Astrocyte (in vitro differentiated cells and primary cell): ENCODE measurements around the gene WAS. TPM values are rescaled to one million over a fixed set of nuclear protein-coding genes. Genes with fewer than 3 reads are reported as not detected.
A peak's percentile ranks its signal among the peaks of the same experiment; 100 is the strongest.

Source experiments
- DNase-seq: peaks from one replicate; pipeline ENCODE4 v3.0.0-alpha.2; 2010; ENCODE audit warnings: low read depth
- FAIRE-seq: peaks from 2 replicates; lab custom pipeline; 2011; peaks lifted over from hg19 to GRCh38; lab: Jason Lieb, UNC
- H2AFZ ChIP-seq: 2 replicates; pipeline ENCODE4 v1.6.0; 2012; ENCODE audit warnings: low read depth, low read length, inconsistent platforms
- H3K27ac ChIP-seq: 2 replicates; pipeline ENCODE4 v1.5.1; 2011; ENCODE audit warnings: low read depth, low read length, inconsistent platforms
- H3K27me3 ChIP-seq: 2 replicates; pipeline ENCODE4 v1.6.0; 2011; ENCODE audit warnings: low read length, inconsistent platforms; ENCODE audit not compliant: insufficient read depth
- H3K36me3 ChIP-seq: 2 replicates; pipeline ENCODE4 v1.5.1; 2011; ENCODE audit warnings: low read length, inconsistent platforms; ENCODE audit not compliant: insufficient read depth
- H3K4me1 ChIP-seq: 2 replicates; pipeline ENCODE4 v1.5.1; 2011; ENCODE audit warnings: low read length, inconsistent platforms; ENCODE audit not compliant: insufficient read depth
- H3K4me2 ChIP-seq: 2 replicates; pipeline ENCODE4 v1.6.0; 2012; ENCODE audit warnings: low read length, inconsistent platforms
- H3K4me3 ChIP-seq: 2 replicates; pipeline ENCODE4 v1.5.1; 2011; ENCODE audit warnings: low read depth, mild to moderate bottlenecking, low read length, inconsistent platforms; ENCODE audit not compliant: insufficient read depth
- H3K79me2 ChIP-seq: 2 replicates; pipeline ENCODE4 v1.6.0; 2012; ENCODE audit warnings: mild to moderate bottlenecking, low read length, inconsistent platforms; ENCODE audit not compliant: insufficient read depth
- H3K9ac ChIP-seq: 2 replicates; pipeline ENCODE4 v1.6.0; 2012; ENCODE audit warnings: mild to moderate bottlenecking, low read length, inconsistent platforms
- H3K9me3 ChIP-seq: 2 replicates; pipeline ENCODE4 v1.5.1; 2012; ENCODE audit warnings: low read depth, mild to moderate bottlenecking, low read length, inconsistent platforms; ENCODE audit not compliant: insufficient read depth
- H4K20me1 ChIP-seq: 2 replicates; pipeline ENCODE4 v1.6.0; 2012; ENCODE audit warnings: low read length, inconsistent platforms; ENCODE audit not compliant: insufficient read depth
- H3K27ac Mint-ChIP-seq: one replicate; pipeline ENCODE4 v1.8.0; 2021; ENCODE audit warnings: mild to moderate bottlenecking, mixed read lengths; ENCODE audit not compliant: unreplicated experiment
- H3K27me3 Mint-ChIP-seq: one replicate; pipeline ENCODE4 v1.8.0; 2021; ENCODE audit warnings: low read depth, mixed read lengths; ENCODE audit not compliant: unreplicated experiment
- H3K36me3 Mint-ChIP-seq: one replicate; pipeline ENCODE4 v1.8.0; 2021; ENCODE audit warnings: low read depth, mixed read lengths; ENCODE audit not compliant: unreplicated experiment
- H3K4me1 Mint-ChIP-seq: one replicate; pipeline ENCODE4 v1.8.0; 2021; ENCODE audit warnings: low read depth, mixed read lengths; ENCODE audit not compliant: unreplicated experiment
- H3K4me3 Mint-ChIP-seq: one replicate; pipeline ENCODE4 v1.8.0; 2021; ENCODE audit warnings: mild to moderate bottlenecking, moderate library complexity, mixed read lengths; ENCODE audit not compliant: unreplicated experiment
- H3K9me3 Mint-ChIP-seq: one replicate; pipeline ENCODE4 v1.8.0; 2021; ENCODE audit warnings: mild to moderate bottlenecking, mixed read lengths; ENCODE audit not compliant: unreplicated experiment
- CTCF ChIP-seq: IDR thresholded peaks from 2 replicates; pipeline ENCODE4 v1.5.1; 2011; ENCODE audit warnings: low read depth, mild to moderate bottlenecking, inconsistent platforms, low read length, moderate library complexity; ENCODE audit not compliant: insufficient read depth
- EZH2 ChIP-seq: IDR thresholded peaks from 2 replicates; pipeline ENCODE4 v1.6.1; 2012; ENCODE audit warnings: mild to moderate bottlenecking, low read length, inconsistent platforms; ENCODE audit not compliant: insufficient read depth
- total RNA-seq: library from RNA; stranded (reverse); gene quantifications from 2 replicates; pipeline ENCODE4 v1.2.1, GENCODE V29; 2021

The WAS gene
- total RNA-seq, 1 donor from 2014 or later: 1.1 TPM

GRCh38 chrX:48695534-48695896 lies 11.9 kb downstream of the WAS start:
- Mint-ChIP-seq H3K27ac (peak overlapping the region; percentile 78), H3K9me3 (no peaks in the 10 kb centered on the region), H3K4me3 (peak overlapping the region; percentile 92), H3K27me3 (no peaks in the 10 kb centered on the region), H3K36me3 (peaks cover under 1% of the 10 kb centered on the region), H3K4me1 (peaks cover 8% of the 10 kb centered on the region)
- Histone ChIP-seq H3K27ac (peak overlapping the region; percentile 28), H3K4me3 (peak overlapping the region; percentile 75), H3K9me3 (no peaks in the 10 kb centered on the region), H3K27me3 (no peaks in the 10 kb centered on the region), H3K36me3 (peaks cover 2% of the 10 kb centered on the region), H3K4me2 (peak overlapping the region; percentile 97), H2AFZ (peak overlapping the region; percentile 78), H3K79me2 (peaks cover 27% of the 10 kb centered on the region), H3K4me1 (peaks cover 7% of the 10 kb centered on the region), H3K9ac (peak overlapping the region; percentile 91), H4K20me1 (no peaks in the 10 kb centered on the region)
- no peak for TF ChIP-seq EZH2
- no peak for TF ChIP-seq CTCF
- no peak for FAIRE-seq
- peak; percentile 17 for DNase-seq

- Mint-ChIP-seq H3K9me3 (no peaks in the 10 kb centered on the region), H3K27me3 (no peaks in the 10 kb centered on the region), H3K4me3 (peak overlapping the region; percentile 92), H3K27ac (peak overlapping the region; percentile 78), H3K4me1 (peaks cover 8% of the 10 kb centered on the region), H3K36me3 (peaks cover 3% of the 10 kb centered on the region)
- no peak for FAIRE-seq
- Histone ChIP-seq H3K27me3 (no peaks in the 10 kb centered on the region), H3K9me3 (no peaks in the 10 kb centered on the region), H3K4me1 (peaks cover 7% of the 10 kb centered on the region), H3K4me3 (peak overlapping the region; percentile 75), H3K4me2 (peak overlapping the region; percentile 97), H3K36me3 (peaks cover 2% of the 10 kb centered on the region), H3K9ac (peak overlapping the region; percentile 91), H3K27ac (peak overlapping the region; percentile 28), H2AFZ (peak overlapping the region; percentile 78), H3K79me2 (peaks cover 30% of the 10 kb centered on the region), H4K20me1 (no peaks in the 10 kb centered on the region)
- no peak for DNase-seq
- TF ChIP-seq EZH2: no peak
- no peak for TF ChIP-seq CTCF
These were observed 12.3 kb downstream of the WAS start for GRCh38 chrX:48695925-48696300.

GRCh38 chrX:48696301-48696908 lies 12.8 kb downstream of the WAS start, which contains the start of gene SUV39H1:
TSS of gene SUV39H1 (plus strand) at chrX:48696734. CDS start at chrX:48696785, 51 bp downstream.
- Histone ChIP-seq H3K4me2 (peak within 1 kb of the TSS; percentile 97), H3K79me2 (peaks cover 34% of the 10 kb centered on the region), H3K27me3 (no peaks in the 10 kb centered on the region), H3K9me3 (no peaks in the 10 kb centered on the region), H3K4me3 (peak within 1 kb of the TSS; percentile 75), H3K27ac (peak within 1 kb of the TSS; percentile 61), H3K36me3 (peaks cover 2% of the 10 kb centered on the region), H2AFZ (peak within 1 kb of the TSS; percentile 78), H3K9ac (peak within 1 kb of the TSS; percentile 91), H4K20me1 (no peaks in the 10 kb centered on the region), H3K4me1 (peaks cover 7% of the 10 kb centered on the region)
- H3K36me3 Mint-ChIP-seq: peaks cover 3% of the 10 kb centered on the region
- peak; percentile 65 for DNase-seq
- H3K9me3 Mint-ChIP-seq: no peaks in the 10 kb centered on the region
- TF ChIP-seq EZH2 (no peak), CTCF (no peak)
- peaks cover 8% of the 10 kb centered on the region for H3K4me1 Mint-ChIP-seq
- no peaks in the 10 kb centered on the region for H3K27me3 Mint-ChIP-seq
- peak within 1 kb of the TSS; percentile 78 for H3K27ac Mint-ChIP-seq
- H3K4me3 Mint-ChIP-seq: peak within 1 kb of the TSS; percentile 92
- no peak for FAIRE-seq
